B cell (primary cell): ENCODE results near the gene CDKAL1. TPM values are rescaled to one million over a fixed set of nuclear protein-coding genes. Genes with fewer than 3 reads are reported as not detected.

ENCODE experiments used
- ATAC-seq: fragments of 200-7000 bp; cut with Tn5 transposase; one replicate; pipeline ENCODE4 v1.10.0; 2021; ENCODE audit warnings: low read depth, mild to moderate bottlenecking, moderate number of reproducible peaks, moderate library complexity
- CTCF ChIA-PET: fragments of 350-600 bp; sonication (Branson Sonifier 250); formaldehyde crosslinking; loops from one replicate; lab custom pipeline; 2021; ENCODE audit warnings: antibody characterized with exemption, inconsistent platforms; lab: Charles Lee
- POLR2A ChIA-PET: fragments of 350-600 bp; sonication (Branson Sonifier 250); formaldehyde crosslinking; loops from one replicate; lab custom pipeline; 2021; ENCODE audit warnings: antibody characterized with exemption; lab: Charles Lee
- DNase-seq: peaks from one replicate; pipeline ENCODE4 v3.0.0; 2013
- H2AFZ ChIP-seq: 2 replicates; pipeline ENCODE4 v1.6.1; 2012; ENCODE audit warnings: mild to moderate bottlenecking, low read depth, low read length; ENCODE audit not compliant: insufficient read depth, poor library complexity, severe bottlenecking
- H3K27ac ChIP-seq, 2 donors: 1 replicate in 1 of 2; 2 replicates in 1 of 2; pipeline ENCODE4 v1.5.1; 2012 to 2013; ENCODE audit warnings: low read length in 2 of 2, mild to moderate bottlenecking in 2 of 2, moderate library complexity in 1 of 2
- H3K27me3 ChIP-seq, 4 experiments: fragments of 200-600 bp in 1 of 4; sonication (generic) in 1 of 4; replicated peaks in 1 of 4; 1 replicate in 2 of 4; 2 replicates in 2 of 4; pipeline versions ENCODE4 v1.6.1 to v1.7.0; 2013 to 2016; ENCODE audit warnings: low read length in 3 of 4, mild to moderate bottlenecking in 2 of 4, mixed read lengths in 1 of 4, moderate library complexity in 1 of 4; ENCODE audit not compliant: insufficient read depth in 4 of 4, control insufficient read depth in 3 of 4; ENCODE audit errors: control extremely low read depth in 1 of 4
- H3K36me3 ChIP-seq, 2 experiments: replicated peaks in 1 of 2; 1 replicate in 1 of 2; 2 replicates in 1 of 2; pipeline versions ENCODE4 v1.6.1 to v1.7.1; 2013; ENCODE audit warnings: low read length in 1 of 2; ENCODE audit not compliant: insufficient read depth in 2 of 2, control insufficient read depth in 1 of 2; ENCODE audit errors: control extremely low read depth in 1 of 2, extremely low read depth in 1 of 2
- H3K4me1 ChIP-seq, 2 donors: fragments of 200-600 bp in 1 of 2; sonication (generic) in 1 of 2; 1 replicate in 1 of 2; 2 replicates in 1 of 2; pipeline versions ENCODE4 v1.5.1 to v1.6.1; 2013 to 2017; ENCODE audit warnings: low read length in 2 of 2; ENCODE audit not compliant: control insufficient read depth in 2 of 2, insufficient read depth in 2 of 2
- H3K4me2 ChIP-seq: replicated peaks from 2 replicates; pipeline ENCODE3; 2012; ENCODE audit warnings: mild to moderate bottlenecking, low read depth, low read length; ENCODE audit not compliant: poor library complexity, severe bottlenecking
- H3K4me3 ChIP-seq, 5 experiments: fragments of 200-600 bp in 1 of 5; sonication (generic) in 1 of 5; 1 replicate in 3 of 5; 2 replicates in 2 of 5; pipeline versions ENCODE4 v1.5.1 to v1.7.0; 2011 to 2016; ENCODE audit warnings: low read length in 4 of 5, mild to moderate bottlenecking in 4 of 5, low read depth in 2 of 5, control low read depth in 1 of 5, moderate library complexity in 1 of 5; ENCODE audit not compliant: insufficient read depth in 1 of 5; ENCODE audit errors: control extremely low read depth in 1 of 5, extremely low read depth in 1 of 5
- H3K79me2 ChIP-seq: fragments of 200-600 bp; sonication (generic); one replicate; pipeline ENCODE4 v1.6.0; 2016; ENCODE audit warnings: low read length; ENCODE audit not compliant: control insufficient read depth, insufficient read depth
- H3K9ac ChIP-seq: fragments of 200-600 bp; sonication (generic); 2 replicates; pipeline ENCODE4 v1.6.1; 2017; ENCODE audit warnings: mild to moderate bottlenecking, low read length, moderate library complexity
- H3K9me3 ChIP-seq, 3 donors: one replicate each; pipeline versions ENCODE4 v1.6.1 to v1.7.1; 2013; ENCODE audit warnings: low read length in 2 of 3; ENCODE audit not compliant: control insufficient read depth in 2 of 3, insufficient read depth in 1 of 3; ENCODE audit errors: control extremely low read depth in 1 of 3
- H4K20me1 ChIP-seq: 2 replicates; pipeline ENCODE4 v1.6.0; 2012; ENCODE audit warnings: mild to moderate bottlenecking, low read length; ENCODE audit not compliant: insufficient read depth, control insufficient read depth, poor library complexity, severe bottlenecking
- H3K27ac Mint-ChIP-seq: one replicate; pipeline ENCODE4 v1.8.0; 2021; ENCODE audit warnings: mixed read lengths
- H3K27me3 Mint-ChIP-seq: one replicate; pipeline ENCODE4 v1.8.0; 2021; ENCODE audit warnings: mixed read lengths
- H3K4me1 Mint-ChIP-seq: one replicate; pipeline ENCODE4 v1.8.0; 2021; ENCODE audit warnings: mixed read lengths
- H3K4me3 Mint-ChIP-seq: one replicate; pipeline ENCODE4 v1.8.0; 2021; ENCODE audit warnings: mixed read lengths
- H3K9me3 Mint-ChIP-seq: one replicate; pipeline ENCODE4 v1.8.0; 2022; ENCODE audit warnings: mixed read lengths; ENCODE audit not compliant: insufficient read depth
- EZH2 ChIP-seq: IDR thresholded peaks from 2 replicates; pipeline ENCODE4 v1.6.1; 2012; ENCODE audit warnings: borderline replicate concordance, low read depth, mild to moderate bottlenecking, moderate library complexity, low read length; ENCODE audit not compliant: insufficient read depth, poor library complexity, severe bottlenecking
- WGBS: methylation state at CpG from one replicate; pipeline ENCODE4 v1.1.5; 2013; ENCODE audit warnings: missing lambda C conversion rate; ENCODE audit not compliant: insufficient coverage; 5-methylcytosine and 5-hydroxymethylcytosine counted together
- intact Hi-C: fragments of 100-400 bp; cut with micrococcal nuclease; formaldehyde crosslinking; loops from one replicate; pipeline ENCODE4 v1.10.0; 2022
- polyA plus RNA-seq: library from polyadenylated mRNA; depleted of rRNA; stranded (reverse); fragments of >200 nt; gene quantifications from 2 replicates; pipeline ENCODE4 v1.2.3, GENCODE V29; 2012
- total RNA-seq, 2 donors: library from RNA; stranded (reverse); fragments of 120-200 nt in 1 of 2; gene quantifications; 1 replicate in 1 of 2; 2 replicates in 1 of 2; pipeline versions ENCODE4 v1.2.3 to v1.2.4, GENCODE V29; 2013 to 2022
- TF ChIP-seq, protein P1 (sequence below): fragments of 200-600 bp; IDR thresholded peaks from one replicate; pipeline ENCODE4 v1.8.0; 2022; ENCODE audit warnings: antibody characterized with exemption, mild to moderate bottlenecking

The CDKAL1 gene
- total and polyA plus RNA-seq, 2 donors (not counting 1 experiment from before 2014, with no cell fraction given) = 6.1 to 33.3 TPM

DNA sequence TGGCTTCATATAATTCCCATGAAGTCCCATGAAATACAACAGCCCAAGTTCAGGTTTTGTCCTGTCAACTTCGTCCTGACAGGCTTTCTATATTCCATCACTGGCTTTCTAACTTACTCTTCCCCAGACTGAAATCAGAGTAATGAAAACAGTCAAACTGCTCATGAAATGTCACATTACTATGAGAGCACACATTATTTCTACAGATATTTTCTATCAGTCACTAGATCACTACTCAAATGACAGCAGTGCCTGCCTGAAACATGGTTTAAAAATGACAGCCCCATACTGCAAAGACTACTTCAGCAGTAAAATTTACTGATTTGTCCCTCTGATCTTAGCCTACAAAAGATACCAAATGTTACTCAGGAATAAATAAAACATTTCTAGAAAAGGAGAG lies 616.4 kb downstream of the CDKAL1 start:
- Histone ChIP-seq H3K9ac (no peak overlapping the region), H4K20me1 (no peaks in the 10 kb centered on the region), H3K4me3 (no peak overlapping the region), H3K4me2 (no peak overlapping the region), H3K27me3 (no peaks in the 10 kb centered on the region), H2AFZ (no peak overlapping the region), H3K9me3 (no peaks in the 10 kb centered on the region), H3K27ac (no peak overlapping the region), H3K79me2 (no peaks in the 10 kb centered on the region), H3K4me1 (peaks cover 11 to 15% of the 10 kb centered on the region in 2 donors), H3K36me3 (no peaks in the 10 kb centered on the region)
- Mint-ChIP-seq H3K4me3 (no peak overlapping the region), H3K4me1 (peaks cover 12% of the 10 kb centered on the region), H3K9me3 (no peaks in the 10 kb centered on the region), H3K27ac (no peak overlapping the region), H3K27me3 (no peaks in the 10 kb centered on the region)
- WGBS = 100% methylated on average over 1 of the region's 1 CpG
- ATAC-seq (no peak), DNase-seq (no peak)
- ChIA-PET POLR2A (no interaction called here), CTCF (no interaction called here)
- TF ChIP-seq, protein P1, sequence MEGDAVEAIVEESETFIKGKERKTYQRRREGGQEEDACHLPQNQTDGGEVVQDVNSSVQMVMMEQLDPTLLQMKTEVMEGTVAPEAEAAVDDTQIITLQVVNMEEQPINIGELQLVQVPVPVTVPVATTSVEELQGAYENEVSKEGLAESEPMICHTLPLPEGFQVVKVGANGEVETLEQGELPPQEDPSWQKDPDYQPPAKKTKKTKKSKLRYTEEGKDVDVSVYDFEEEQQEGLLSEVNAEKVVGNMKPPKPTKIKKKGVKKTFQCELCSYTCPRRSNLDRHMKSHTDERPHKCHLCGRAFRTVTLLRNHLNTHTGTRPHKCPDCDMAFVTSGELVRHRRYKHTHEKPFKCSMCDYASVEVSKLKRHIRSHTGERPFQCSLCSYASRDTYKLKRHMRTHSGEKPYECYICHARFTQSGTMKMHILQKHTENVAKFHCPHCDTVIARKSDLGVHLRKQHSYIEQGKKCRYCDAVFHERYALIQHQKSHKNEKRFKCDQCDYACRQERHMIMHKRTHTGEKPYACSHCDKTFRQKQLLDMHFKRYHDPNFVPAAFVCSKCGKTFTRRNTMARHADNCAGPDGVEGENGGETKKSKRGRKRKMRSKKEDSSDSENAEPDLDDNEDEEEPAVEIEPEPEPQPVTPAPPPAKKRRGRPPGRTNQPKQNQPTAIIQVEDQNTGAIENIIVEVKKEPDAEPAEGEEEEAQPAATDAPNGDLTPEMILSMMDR = no peak
- no peak for TF ChIP-seq EZH2
- intact Hi-C loops = no loop called here

DNA sequence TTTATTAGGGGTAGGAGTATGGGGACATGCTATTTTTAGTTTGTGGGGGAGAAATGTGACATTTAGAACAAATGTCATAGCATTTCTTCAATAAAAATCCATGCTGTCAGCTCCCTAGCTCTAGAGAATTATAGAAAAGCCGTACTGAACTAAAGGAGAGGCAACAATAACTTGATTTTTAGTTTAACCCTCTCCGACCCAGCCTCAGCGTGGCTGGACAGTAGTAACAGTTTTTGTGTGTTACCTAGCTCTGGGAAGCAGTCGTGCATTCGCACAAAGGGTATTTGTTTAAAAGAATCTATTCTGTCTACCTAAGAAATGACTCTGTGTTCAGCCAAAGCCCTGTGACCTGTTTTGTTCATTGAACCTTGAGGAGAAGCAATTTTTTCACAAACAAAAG lies 616.9 kb downstream of the CDKAL1 start:
- ATAC-seq = no peak
- H3K9me3 Mint-ChIP-seq = no peaks in the 10 kb centered on the region

More for the DNA sequence above, 616.9 kb downstream of the CDKAL1 start:
- no peaks in the 10 kb centered on the region for H3K27me3 ChIP-seq
- no peak overlapping the region for H3K27ac ChIP-seq
- no peak overlapping the region for H3K4me3 Mint-ChIP-seq
- no peak overlapping the region for H2AFZ ChIP-seq
- ChIA-PET CTCF (no interaction called here), POLR2A (no interaction called here)
- no peak overlapping the region for H3K9ac ChIP-seq
- H4K20me1 ChIP-seq = no peaks in the 10 kb centered on the region
- no peak overlapping the region for H3K4me2 ChIP-seq
- intact Hi-C loops = no loop called here
- no peaks in the 10 kb centered on the region for H3K79me2 ChIP-seq
- H3K4me3 ChIP-seq = no peak overlapping the region
- H3K27me3 Mint-ChIP-seq = no peaks in the 10 kb centered on the region
- WGBS = 100% methylated on average over 4 of the region's 5 CpGs
- H3K27ac Mint-ChIP-seq = no peak overlapping the region
- DNase-seq = no peak
- TF ChIP-seq, protein P1 = no peak
- TF ChIP-seq EZH2 = no peak
- no peaks in the 10 kb centered on the region for H3K9me3 ChIP-seq
- peaks cover 12% of the 10 kb centered on the region for H3K4me1 Mint-ChIP-seq
- H3K36me3 ChIP-seq = no peaks in the 10 kb centered on the region
- peaks cover 11 to 15% of the 10 kb centered on the region in 2 donors for H3K4me1 ChIP-seq
